GM12892 (cell line): ENCODE measurements around the gene TFF2.

Source experiments
- POLR2A ChIP-seq: IDR thresholded peaks from 2 replicates; pipeline ENCODE4 v1.6.1; 2011; ENCODE audit warnings: low read depth, low read length, control low read depth
- POLR2AphosphoS5 ChIP-seq: IDR thresholded peaks from 2 replicates; pipeline ENCODE4 v1.6.1; 2011; ENCODE audit warnings: low read depth, low read length, control low read depth
- TAF1 ChIP-seq: IDR thresholded peaks from 2 replicates; pipeline ENCODE4 v1.6.1; 2011; ENCODE audit warnings: low read depth, mild to moderate bottlenecking, control low read depth, low read length, borderline replicate concordance

GRCh38 chr21:42314616-42315295, 36.0 kb downstream of the TFF2 start:
- TF ChIP-seq POLR2A (no peak), TAF1 (no peak), POLR2AphosphoS5 (no peak)
